ENCODE measurements around the gene NYAP2. TPM values are rescaled to one million over a fixed set of nuclear protein-coding genes. Genes with fewer than 3 reads are reported as not detected.

Gene NYAP2
- total RNA-seq, 1 donor from 2014 or later, result 0.14 TPM

- FAIRE-seq (no peak), DNase-seq (ENCODE audit: low read depth) (no peak)
- no peak overlapping the region for H2AFZ ChIP-seq (ENCODE audit: low read depth, low read length)
- H3K4me3 ChIP-seq (ENCODE audit: insufficient read depth, low read depth, low read length), result no peak overlapping the region
- Mint-ChIP-seq H3K36me3 (ENCODE audit: low read depth, unreplicated experiment) (no peaks in the 10 kb centered on the region), H3K27me3 (ENCODE audit: low read depth, unreplicated experiment) (peaks cover 3% of the 10 kb centered on the region), H3K9me3 (ENCODE audit: unreplicated experiment) (no peaks in the 10 kb centered on the region), H3K4me3 (ENCODE audit: unreplicated experiment) (no peak overlapping the region), H3K4me1 (ENCODE audit: low read depth, unreplicated experiment) (no peaks in the 10 kb centered on the region), H3K27ac (ENCODE audit: unreplicated experiment) (no peak overlapping the region)
- TF ChIP-seq EZH2 (IDR thresholded peaks at IDR 0.05; ENCODE audit: insufficient read depth, low read length), result no peak
- TF ChIP-seq CTCF (IDR thresholded peaks at IDR 0.05; ENCODE audit: insufficient read depth, low read depth, low read length), result no peak
- no peak overlapping the region for H3K4me2 ChIP-seq (ENCODE audit: low read length)
- H4K20me1 ChIP-seq (ENCODE audit: insufficient read depth, low read length), result no peaks in the 10 kb centered on the region
- no peaks in the 10 kb centered on the region for H3K9me3 ChIP-seq (ENCODE audit: insufficient read depth, low read depth, low read length)
- H3K79me2 ChIP-seq (ENCODE audit: insufficient read depth, low read length), result no peaks in the 10 kb centered on the region
- H3K9ac ChIP-seq (ENCODE audit: low read length), result no peak overlapping the region
- H3K27ac ChIP-seq (ENCODE audit: low read depth, low read length), result no peak overlapping the region
- H3K27me3 ChIP-seq (ENCODE audit: insufficient read depth, low read length), result no peaks in the 10 kb centered on the region
- no peaks in the 10 kb centered on the region for H3K4me1 ChIP-seq (ENCODE audit: insufficient read depth, low read length)
- no peaks in the 10 kb centered on the region for H3K36me3 ChIP-seq (ENCODE audit: insufficient read depth, low read length)
Measured at GRCh38 chr2:225637259-225637658, 237.7 kb downstream of the NYAP2 start.

GRCh38 chr2:225640550-225640949 lies 241.0 kb downstream of the NYAP2 start:
- H3K27ac Mint-ChIP-seq (ENCODE audit: unreplicated experiment), result no peak overlapping the region
- no peak overlapping the region for H3K4me3 ChIP-seq (ENCODE audit: insufficient read depth, low read depth, low read length)
- H3K9me3 Mint-ChIP-seq (ENCODE audit: unreplicated experiment), result peaks cover 2% of the 10 kb centered on the region
- H3K9ac ChIP-seq (ENCODE audit: low read length), result no peak overlapping the region
- H3K27me3 Mint-ChIP-seq (ENCODE audit: low read depth, unreplicated experiment), result peaks cover 2% of the 10 kb centered on the region
- no peak overlapping the region for H3K4me3 Mint-ChIP-seq (ENCODE audit: unreplicated experiment)
- H3K79me2 ChIP-seq (ENCODE audit: insufficient read depth, low read length), result no peaks in the 10 kb centered on the region
- no peaks in the 10 kb centered on the region for H3K27me3 ChIP-seq (ENCODE audit: insufficient read depth, low read length)
- no peak overlapping the region for H2AFZ ChIP-seq (ENCODE audit: low read depth, low read length)
- DNase-seq (ENCODE audit: low read depth), result no peak
- H3K4me1 ChIP-seq (ENCODE audit: insufficient read depth, low read length), result no peaks in the 10 kb centered on the region
- H3K4me2 ChIP-seq (ENCODE audit: low read length), result no peak overlapping the region
- H3K27ac ChIP-seq (ENCODE audit: low read depth, low read length), result no peak overlapping the region
- no peaks in the 10 kb centered on the region for H4K20me1 ChIP-seq (ENCODE audit: insufficient read depth, low read length)
- H3K36me3 Mint-ChIP-seq (ENCODE audit: low read depth, unreplicated experiment), result no peaks in the 10 kb centered on the region
- no peak for TF ChIP-seq EZH2 (IDR thresholded peaks at IDR 0.05; ENCODE audit: insufficient read depth, low read length)
- no peak for TF ChIP-seq CTCF (IDR thresholded peaks at IDR 0.05; ENCODE audit: insufficient read depth, low read depth, low read length)
- no peak for FAIRE-seq
- no peaks in the 10 kb centered on the region for H3K36me3 ChIP-seq (ENCODE audit: insufficient read depth, low read length)
- H3K9me3 ChIP-seq (ENCODE audit: insufficient read depth, low read depth, low read length), result no peaks in the 10 kb centered on the region
- H3K4me1 Mint-ChIP-seq (ENCODE audit: low read depth, unreplicated experiment), result no peaks in the 10 kb centered on the region

- peaks cover 2% of the 10 kb centered on the region for H3K9me3 Mint-ChIP-seq (ENCODE audit: unreplicated experiment)
- no peak for TF ChIP-seq EZH2 (IDR thresholded peaks at IDR 0.05; ENCODE audit: insufficient read depth, low read length)
Measured at GRCh38 chr2:225649274-225649673, 249.8 kb downstream of the NYAP2 start.

More at GRCh38 chr2:225649274-225649673, 249.8 kb downstream of the NYAP2 start:
- H4K20me1 ChIP-seq (ENCODE audit: insufficient read depth, low read length), result no peaks in the 10 kb centered on the region
- H3K4me3 ChIP-seq (ENCODE audit: insufficient read depth, low read depth, low read length), result no peak overlapping the region
- no peak overlapping the region for H3K27ac ChIP-seq (ENCODE audit: low read depth, low read length)
- H2AFZ ChIP-seq (ENCODE audit: low read depth, low read length), result no peak overlapping the region
- Mint-ChIP-seq H3K4me3 (ENCODE audit: unreplicated experiment) (no peak overlapping the region), H3K27me3 (ENCODE audit: low read depth, unreplicated experiment) (no peaks in the 10 kb centered on the region), H3K27ac (ENCODE audit: unreplicated experiment) (no peak overlapping the region), H3K4me1 (ENCODE audit: low read depth, unreplicated experiment) (no peaks in the 10 kb centered on the region), H3K36me3 (ENCODE audit: low read depth, unreplicated experiment) (no peaks in the 10 kb centered on the region)
- H3K4me2 ChIP-seq (ENCODE audit: low read length), result no peak overlapping the region
- H3K36me3 ChIP-seq (ENCODE audit: insufficient read depth, low read length), result no peaks in the 10 kb centered on the region
- no peak for FAIRE-seq
- no peaks in the 10 kb centered on the region for H3K4me1 ChIP-seq (ENCODE audit: insufficient read depth, low read length)
- no peak overlapping the region for H3K9ac ChIP-seq (ENCODE audit: low read length)
- no peaks in the 10 kb centered on the region for H3K9me3 ChIP-seq (ENCODE audit: insufficient read depth, low read depth, low read length)
- no peaks in the 10 kb centered on the region for H3K27me3 ChIP-seq (ENCODE audit: insufficient read depth, low read length)
- DNase-seq (ENCODE audit: low read depth), result no peak
- no peaks in the 10 kb centered on the region for H3K79me2 ChIP-seq (ENCODE audit: insufficient read depth, low read length)
